Measurements from ENCODE around the gene CFAP119.

The CFAP119 gene

DNA sequence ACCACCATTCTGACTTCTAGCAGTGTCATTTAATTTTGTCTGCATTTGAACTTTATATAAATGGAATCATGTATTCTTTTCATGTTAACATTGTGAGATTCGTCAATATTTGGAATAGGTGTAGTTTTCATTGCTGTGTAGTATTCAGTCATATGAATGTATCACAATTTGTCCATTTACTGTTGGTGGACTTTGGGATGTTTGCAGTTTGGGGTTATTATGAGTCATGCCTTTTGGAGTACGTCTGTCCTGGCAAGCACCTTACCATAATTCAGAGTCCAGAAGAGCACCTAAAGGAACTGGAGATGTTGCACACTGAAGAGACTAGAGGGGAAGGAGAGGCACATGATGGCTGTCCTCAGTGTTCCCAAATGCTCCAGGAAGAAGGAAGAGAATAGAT is 16.8 kb downstream of the CFAP119 start:
- TF ChIP-seq, protein P1, sequence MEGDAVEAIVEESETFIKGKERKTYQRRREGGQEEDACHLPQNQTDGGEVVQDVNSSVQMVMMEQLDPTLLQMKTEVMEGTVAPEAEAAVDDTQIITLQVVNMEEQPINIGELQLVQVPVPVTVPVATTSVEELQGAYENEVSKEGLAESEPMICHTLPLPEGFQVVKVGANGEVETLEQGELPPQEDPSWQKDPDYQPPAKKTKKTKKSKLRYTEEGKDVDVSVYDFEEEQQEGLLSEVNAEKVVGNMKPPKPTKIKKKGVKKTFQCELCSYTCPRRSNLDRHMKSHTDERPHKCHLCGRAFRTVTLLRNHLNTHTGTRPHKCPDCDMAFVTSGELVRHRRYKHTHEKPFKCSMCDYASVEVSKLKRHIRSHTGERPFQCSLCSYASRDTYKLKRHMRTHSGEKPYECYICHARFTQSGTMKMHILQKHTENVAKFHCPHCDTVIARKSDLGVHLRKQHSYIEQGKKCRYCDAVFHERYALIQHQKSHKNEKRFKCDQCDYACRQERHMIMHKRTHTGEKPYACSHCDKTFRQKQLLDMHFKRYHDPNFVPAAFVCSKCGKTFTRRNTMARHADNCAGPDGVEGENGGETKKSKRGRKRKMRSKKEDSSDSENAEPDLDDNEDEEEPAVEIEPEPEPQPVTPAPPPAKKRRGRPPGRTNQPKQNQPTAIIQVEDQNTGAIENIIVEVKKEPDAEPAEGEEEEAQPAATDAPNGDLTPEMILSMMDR (IDR thresholded peaks at IDR 0.05; ENCODE audit: low read length, missing control alignments): no peak
- DNase-seq (ENCODE audit: low read depth): no peak
- no peak overlapping the region for H3K4me3 ChIP-seq (replicated peaks; ENCODE audit: low read depth, low read length)

DNA sequence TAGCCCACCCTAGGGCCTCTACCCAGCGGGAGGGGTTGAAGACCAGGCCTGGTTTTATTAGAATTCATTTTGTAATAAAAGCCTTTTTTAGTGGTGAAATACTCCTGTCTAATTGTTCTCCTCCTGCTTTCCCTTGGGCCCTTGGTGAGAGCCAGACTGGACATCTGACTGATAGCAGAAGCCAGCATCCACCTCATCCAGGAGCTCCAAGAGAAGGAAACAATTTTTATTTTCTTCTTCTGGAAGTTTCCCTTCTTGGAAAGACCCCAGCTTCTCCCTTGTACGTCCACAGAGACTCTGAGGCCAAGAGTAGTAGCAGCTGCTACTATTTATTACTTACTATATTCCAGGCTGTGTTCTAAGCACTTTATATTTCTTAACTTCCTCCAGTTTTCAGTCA is 17.7 kb downstream of the CFAP119 start:
- TF ChIP-seq, protein P1 (IDR thresholded peaks at IDR 0.05; ENCODE audit: low read length, missing control alignments): no peak
- no peak overlapping the region for H3K4me3 ChIP-seq (replicated peaks; ENCODE audit: low read depth, low read length)
- no peak for DNase-seq (ENCODE audit: low read depth)

DNA sequence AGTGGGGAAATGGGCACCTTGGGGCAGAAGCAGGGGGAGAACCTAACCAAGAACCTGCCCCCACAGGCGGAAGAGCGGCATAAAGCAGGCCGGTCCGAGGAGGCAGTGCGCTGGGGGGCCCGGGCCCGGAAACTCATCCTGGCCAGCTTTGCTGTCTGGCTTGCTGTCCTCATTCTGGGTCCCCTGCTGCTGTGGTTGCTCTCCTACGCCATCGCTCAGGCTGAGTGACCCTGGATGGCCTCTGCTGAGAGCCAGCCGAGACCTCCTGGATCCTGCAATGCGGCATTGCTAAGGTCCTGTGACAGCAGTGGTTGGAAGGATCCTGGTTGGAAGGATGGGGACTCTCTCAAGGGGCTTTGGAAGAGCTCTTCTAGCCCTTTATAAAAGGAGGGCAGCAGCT is 18.1 kb downstream of the CFAP119 start:
- no peak for DNase-seq (ENCODE audit: low read depth)
- H3K4me3 ChIP-seq (replicated peaks; ENCODE audit: low read depth, low read length): no peak overlapping the region

DNA sequence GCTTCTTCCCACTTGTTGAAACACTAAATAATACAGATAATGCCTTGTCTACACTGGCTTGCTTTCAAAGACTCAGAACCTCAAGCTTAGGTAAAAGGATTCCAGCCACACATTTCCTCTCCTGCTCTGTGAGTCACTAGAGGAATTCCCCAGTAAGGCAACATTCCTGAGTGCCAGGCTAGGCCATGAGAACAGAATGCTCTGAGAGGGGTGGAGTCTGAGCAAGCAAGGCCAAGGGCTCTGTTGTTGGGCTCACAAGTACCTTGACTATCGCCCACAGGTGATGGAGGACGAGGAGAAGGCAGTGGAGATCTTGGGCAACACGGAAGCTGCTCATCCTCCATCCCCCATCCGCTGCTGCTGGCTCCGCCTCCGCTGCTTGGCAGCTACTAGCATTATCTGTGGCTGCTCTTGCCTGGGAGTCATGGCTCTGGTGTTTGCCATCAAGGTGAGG is 20.4 kb downstream of the CFAP119 start:
- H3K4me3 ChIP-seq (replicated peaks; ENCODE audit: low read depth, low read length): no peak overlapping the region
- TF ChIP-seq, protein P1 (IDR thresholded peaks at IDR 0.05; ENCODE audit: low read length, missing control alignments): no peak
- DNase-seq (ENCODE audit: low read depth): peak; percentile 88

More for the DNA sequence above, 18.1 kb downstream of the CFAP119 start:
- TF ChIP-seq, protein P1 (IDR thresholded peaks at IDR 0.05; ENCODE audit: low read length, missing control alignments): no peak

DNA sequence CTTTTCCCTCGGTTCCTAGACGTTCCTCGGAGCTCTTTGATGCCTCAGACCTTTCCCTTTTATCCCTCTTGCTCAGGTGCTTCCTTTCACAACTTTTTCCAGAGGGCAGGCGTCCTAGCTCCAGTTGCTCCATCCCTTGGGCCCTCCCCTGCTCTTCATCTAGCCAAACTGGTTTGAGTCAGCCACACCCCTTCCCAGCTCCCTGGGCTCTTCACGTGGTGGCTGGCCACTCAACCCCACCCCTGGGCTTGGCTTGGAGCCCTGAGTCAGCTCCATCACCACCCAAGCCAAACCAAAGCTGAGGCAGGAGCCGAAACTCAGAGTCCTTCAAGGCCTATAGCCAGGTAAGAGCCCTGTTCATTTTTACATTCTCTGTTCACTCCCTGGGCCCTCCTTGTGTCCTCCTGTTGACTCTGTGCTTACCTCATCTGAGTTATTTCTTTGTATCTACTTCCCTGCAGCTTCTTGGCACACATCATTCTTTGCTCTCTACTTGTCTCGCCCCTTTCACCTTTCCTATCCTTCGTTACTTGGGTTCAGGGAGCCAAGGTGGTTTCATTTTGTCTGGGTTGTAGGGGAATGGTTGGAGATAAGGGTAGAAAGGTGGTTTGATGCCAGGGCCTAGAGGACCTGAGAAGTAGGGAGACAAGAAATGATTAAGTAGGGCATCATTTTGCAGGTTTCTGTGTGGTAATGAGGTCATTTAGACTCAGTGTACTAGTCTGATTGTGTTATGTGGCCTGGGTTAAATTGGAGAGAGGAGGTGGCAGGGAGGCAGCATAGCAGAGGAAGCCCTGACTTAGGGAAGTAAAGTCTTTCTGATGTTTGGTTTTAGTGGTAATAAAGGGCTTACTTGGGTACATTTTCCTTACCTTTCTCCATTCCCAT is 21.3 kb downstream of the CFAP119 start:
- TF ChIP-seq, protein P1 (IDR thresholded peaks at IDR 0.05; ENCODE audit: low read length, missing control alignments): no peak
- no peak overlapping the region for H3K4me3 ChIP-seq (replicated peaks; ENCODE audit: low read depth, low read length)
- DNase-seq (ENCODE audit: low read depth): peak; percentile 76

DNA sequence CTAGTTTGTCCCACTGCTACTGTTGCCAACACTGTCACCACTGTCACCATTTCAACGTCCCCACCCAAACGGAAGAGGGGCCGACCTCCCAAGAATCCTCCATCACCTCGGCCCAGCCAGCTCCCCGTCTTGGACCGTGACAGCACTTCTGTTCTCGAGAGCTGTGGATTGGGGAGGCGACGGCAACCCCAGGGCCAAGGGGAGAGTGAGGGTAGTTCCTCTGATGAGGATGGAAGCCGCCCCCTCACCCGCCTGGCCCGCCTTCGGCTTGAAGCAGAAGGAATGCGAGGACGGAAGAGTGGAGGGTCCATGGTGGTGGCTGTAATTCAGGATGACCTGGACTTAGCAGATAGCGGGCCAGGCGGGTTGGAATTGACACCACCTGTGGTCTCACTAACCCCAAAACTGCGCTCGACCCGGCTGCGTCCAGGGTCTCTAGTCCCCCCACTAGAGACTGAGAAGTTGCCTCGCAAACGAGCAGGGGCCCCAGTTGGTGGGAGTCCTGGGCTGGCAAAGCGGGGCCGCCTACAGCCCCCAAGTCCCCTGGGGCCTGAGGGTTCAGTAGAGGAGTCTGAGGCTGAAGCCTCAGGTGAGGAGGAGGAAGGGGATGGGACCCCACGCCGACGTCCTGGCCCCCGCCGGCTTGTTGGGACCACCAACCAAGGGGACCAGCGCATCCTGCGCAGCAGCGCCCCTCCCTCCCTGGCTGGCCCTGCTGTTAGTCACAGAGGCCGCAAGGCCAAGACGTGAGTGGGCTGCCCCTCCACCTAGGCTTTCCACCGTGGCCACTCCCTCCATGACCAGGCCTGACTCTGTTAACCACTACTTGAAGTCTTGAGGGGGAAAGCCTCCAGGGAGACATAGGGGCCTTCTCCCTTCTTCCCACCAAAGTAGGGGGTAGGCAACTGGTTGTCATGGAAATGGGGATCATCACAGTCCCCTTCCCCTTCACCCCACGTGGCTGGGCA is 22.6 kb downstream of the CFAP119 start:
- TF ChIP-seq, protein P1 (IDR thresholded peaks at IDR 0.05; ENCODE audit: low read length, missing control alignments): no peak

More for the DNA sequence above, 22.6 kb downstream of the CFAP119 start:
- no peak overlapping the region for H3K4me3 ChIP-seq (replicated peaks; ENCODE audit: low read depth, low read length)
- DNase-seq (ENCODE audit: low read depth): no peak

Data from fibroblast of pulmonary artery (primary cell).